ENCODE results near the gene BAHCC1.

The BAHCC1 gene

GRCh38 chr17:81509972-81510784, 114.9 kb downstream of the BAHCC1 start:
- no peak for TF ChIP-seq CTCF (IDR thresholded peaks at IDR 0.05; ENCODE audit: low read depth, low read length)
- peak overlapping the region; percentile 86 to 91 for H3K4me3 ChIP-seq (replicated peaks in 1 of 2; ENCODE audit: low read depth in 2 of 2, low read length in 2 of 2)
- DNase-seq (ENCODE audit: low read depth in 2 of 2) = peak in 1 of 2 donors; percentile 46

GRCh38 chr17:81510785-81511553, 115.7 kb downstream of the BAHCC1 start:
- H3K4me3 ChIP-seq (replicated peaks in 1 of 2; ENCODE audit: low read depth in 2 of 2, low read length in 2 of 2) = peak overlapping the region; percentile 86 to 91
- TF ChIP-seq CTCF (IDR thresholded peaks at IDR 0.05; ENCODE audit: low read depth, low read length) = no peak
- DNase-seq (ENCODE audit: low read depth in 2 of 2) = peak in 1 of 2 donors; percentile 49

- no peak for TF ChIP-seq CTCF (IDR thresholded peaks at IDR 0.05; ENCODE audit: low read depth, low read length)
- DNase-seq (ENCODE audit: low read depth in 2 of 2) = no peak
Measured at GRCh38 chr17:81511554-81511803, 116.2 kb downstream of the BAHCC1 start.

GRCh38 chr17:81511804-81512561, 116.7 kb downstream of the BAHCC1 start:
- peak overlapping the region; percentile 86 to 91 for H3K4me3 ChIP-seq (replicated peaks in 1 of 2; ENCODE audit: low read depth in 2 of 2, low read length in 2 of 2)
- DNase-seq (ENCODE audit: low read depth in 2 of 2) = peak; percentile 29 to 46
- TF ChIP-seq CTCF (IDR thresholded peaks at IDR 0.05; ENCODE audit: low read depth, low read length) = no peak

More at GRCh38 chr17:81511554-81511803, 116.2 kb downstream of the BAHCC1 start:
- H3K4me3 ChIP-seq (replicated peaks in 1 of 2; ENCODE audit: low read depth in 2 of 2, low read length in 2 of 2) = peak overlapping the region; percentile 86 to 91

GRCh38 chr17:81512562-81513371, 117.5 kb downstream of the BAHCC1 start, which contains the start of gene ACTG1:
Gene ACTG1 (minus strand): TSS chr17:81512799. CDS start chr17:81512354, 445 bp downstream.
- TF ChIP-seq CTCF (IDR thresholded peaks at IDR 0.05; ENCODE audit: low read depth, low read length) = no peak
- peak within 1 kb of the TSS; percentile 86 to 91 for H3K4me3 ChIP-seq (replicated peaks in 1 of 2; ENCODE audit: low read depth in 2 of 2, low read length in 2 of 2)

GRCh38 chr17:81513372-81513752, 118.1 kb downstream of the BAHCC1 start:
- peak; percentile 63 to 69 for DNase-seq (ENCODE audit: low read depth in 2 of 2)
- peak overlapping the region; percentile 45 to 58 for H3K4me3 ChIP-seq (replicated peaks in 1 of 2; ENCODE audit: low read depth in 2 of 2, low read length in 2 of 2)
- no peak for TF ChIP-seq CTCF (IDR thresholded peaks at IDR 0.05; ENCODE audit: low read depth, low read length)

More at GRCh38 chr17:81512562-81513371, 117.5 kb downstream of the BAHCC1 start, which contains the start of gene ACTG1:
- DNase-seq (ENCODE audit: low read depth in 2 of 2) = peak; percentile 94 to 96
